Measurements from ENCODE around the gene WDPCP. TPM values are rescaled to one million over a fixed set of nuclear protein-coding genes. Genes with fewer than 3 reads are reported as not detected.

WDPCP gene
- total and polyA plus RNA-seq, 2 donors from 2014 or later, result 2.7 to 15.1 TPM

- no peaks in the 10 kb centered on the region for H3K27me3 ChIP-seq (ENCODE audit: control insufficient read depth, insufficient read depth, low read length)
- FAIRE-seq, result no peak
- TF ChIP-seq, protein P1, sequence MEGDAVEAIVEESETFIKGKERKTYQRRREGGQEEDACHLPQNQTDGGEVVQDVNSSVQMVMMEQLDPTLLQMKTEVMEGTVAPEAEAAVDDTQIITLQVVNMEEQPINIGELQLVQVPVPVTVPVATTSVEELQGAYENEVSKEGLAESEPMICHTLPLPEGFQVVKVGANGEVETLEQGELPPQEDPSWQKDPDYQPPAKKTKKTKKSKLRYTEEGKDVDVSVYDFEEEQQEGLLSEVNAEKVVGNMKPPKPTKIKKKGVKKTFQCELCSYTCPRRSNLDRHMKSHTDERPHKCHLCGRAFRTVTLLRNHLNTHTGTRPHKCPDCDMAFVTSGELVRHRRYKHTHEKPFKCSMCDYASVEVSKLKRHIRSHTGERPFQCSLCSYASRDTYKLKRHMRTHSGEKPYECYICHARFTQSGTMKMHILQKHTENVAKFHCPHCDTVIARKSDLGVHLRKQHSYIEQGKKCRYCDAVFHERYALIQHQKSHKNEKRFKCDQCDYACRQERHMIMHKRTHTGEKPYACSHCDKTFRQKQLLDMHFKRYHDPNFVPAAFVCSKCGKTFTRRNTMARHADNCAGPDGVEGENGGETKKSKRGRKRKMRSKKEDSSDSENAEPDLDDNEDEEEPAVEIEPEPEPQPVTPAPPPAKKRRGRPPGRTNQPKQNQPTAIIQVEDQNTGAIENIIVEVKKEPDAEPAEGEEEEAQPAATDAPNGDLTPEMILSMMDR (IDR thresholded peaks at IDR 0.05; ENCODE audit: borderline replicate concordance, extremely low read depth, insufficient read depth), result no peak
- H3K9me3 ChIP-seq (ENCODE audit: control insufficient read depth in 2 of 3, insufficient read depth in 1 of 3, low read length in 3 of 3), result peaks cover 0 to 7% (median 2%) of the 10 kb centered on the region in 3 donors
- H3K4me1 ChIP-seq (ENCODE audit: control insufficient read depth in 2 of 3, insufficient read depth in 2 of 3, low read depth in 1 of 3, low read length in 3 of 3), result no peaks in the 10 kb centered on the region
- intact Hi-C loops (cut with DNase I), result no loop called here
- no peaks in the 10 kb centered on the region for H3K36me3 ChIP-seq (ENCODE audit: control insufficient read depth in 2 of 3, insufficient read depth in 3 of 3, low read length in 3 of 3)
- no peak for DNase-seq
- H3K27ac ChIP-seq (ENCODE audit: low read depth in 2 of 2, low read length in 2 of 2), result no peak overlapping the region
- no peak overlapping the region for H3K9ac ChIP-seq (ENCODE audit: low read length in 3 of 3)
- H3K4me3 ChIP-seq (ENCODE audit: low read length in 3 of 3), result no peak overlapping the region
Measured at GRCh38 chr2:63343397-63344109, 244.7 kb downstream of the WDPCP start.

- intact Hi-C loops (cut with DNase I), result no loop called here
Measured at GRCh38 chr2:63340443-63340842, 247.8 kb downstream of the WDPCP start.

DNA sequence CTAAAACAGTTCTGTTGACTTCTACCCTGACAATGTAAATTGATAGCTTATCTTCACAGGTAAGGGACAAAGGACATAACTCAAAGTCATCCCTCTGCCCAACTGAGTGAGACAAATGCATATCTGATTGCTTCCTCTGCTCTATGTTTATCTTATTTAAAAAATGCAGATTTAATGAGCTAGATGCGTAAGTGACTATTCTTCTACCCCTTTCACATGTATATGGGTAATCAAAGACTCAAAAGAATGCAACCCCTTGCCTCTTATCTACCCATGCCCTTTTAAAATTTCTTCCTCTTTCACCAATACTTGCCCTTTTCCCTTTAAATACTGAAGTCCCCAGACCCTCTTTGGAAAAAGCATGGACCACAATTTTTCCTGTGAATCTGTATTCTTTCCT, 253.4 kb downstream of the WDPCP start:
- Histone ChIP-seq H3K9me3 (ENCODE audit: control insufficient read depth in 2 of 3, insufficient read depth in 1 of 3, low read length in 3 of 3) (no peaks in the 10 kb centered on the region), H3K4me1 (ENCODE audit: control insufficient read depth in 2 of 3, insufficient read depth in 2 of 3, low read depth in 1 of 3, low read length in 3 of 3) (no peaks in the 10 kb centered on the region), H3K4me3 (ENCODE audit: low read length in 3 of 3) (no peak overlapping the region), H3K9ac (ENCODE audit: low read length in 3 of 3) (no peak overlapping the region), H3K27me3 (ENCODE audit: control insufficient read depth, insufficient read depth, low read length) (no peaks in the 10 kb centered on the region), H3K36me3 (ENCODE audit: control insufficient read depth in 2 of 3, insufficient read depth in 3 of 3, low read length in 3 of 3) (no peaks in the 10 kb centered on the region), H3K27ac (ENCODE audit: low read depth in 2 of 2, low read length in 2 of 2) (no peak overlapping the region)
- intact Hi-C loops (cut with DNase I), result no loop called here
- DNase-seq, result no peak
- TF ChIP-seq, protein P1 (IDR thresholded peaks at IDR 0.05; ENCODE audit: borderline replicate concordance, extremely low read depth, insufficient read depth), result no peak
- no peak for FAIRE-seq

More at GRCh38 chr2:63340443-63340842, 247.8 kb downstream of the WDPCP start:
- no peaks in the 10 kb centered on the region for H3K36me3 ChIP-seq (ENCODE audit: control insufficient read depth in 2 of 3, insufficient read depth in 3 of 3, low read length in 3 of 3)
- no peak overlapping the region for H3K9ac ChIP-seq (ENCODE audit: low read length in 3 of 3)
- H3K9me3 ChIP-seq (ENCODE audit: control insufficient read depth in 2 of 3, insufficient read depth in 1 of 3, low read length in 3 of 3), result peaks cover 0 to 7% (median 2%) of the 10 kb centered on the region in 3 donors
- no peaks in the 10 kb centered on the region for H3K4me1 ChIP-seq (ENCODE audit: control insufficient read depth in 2 of 3, insufficient read depth in 2 of 3, low read depth in 1 of 3, low read length in 3 of 3)
- FAIRE-seq, result no peak
- TF ChIP-seq, protein P1 (IDR thresholded peaks at IDR 0.05; ENCODE audit: borderline replicate concordance, extremely low read depth, insufficient read depth), result no peak
- no peak overlapping the region for H3K27ac ChIP-seq (ENCODE audit: low read depth in 2 of 2, low read length in 2 of 2)
- H3K27me3 ChIP-seq (ENCODE audit: control insufficient read depth, insufficient read depth, low read length), result no peaks in the 10 kb centered on the region
- H3K4me3 ChIP-seq (ENCODE audit: low read length in 3 of 3), result no peak overlapping the region
- DNase-seq, result no peak
